CD14-positive monocyte (primary cell): ENCODE measurements around the gene FBXL4. TPM values are rescaled to one million over a fixed set of nuclear protein-coding genes. Genes with fewer than 3 reads are reported as not detected.

Experiments
- DNase-seq, 3 donors: peaks; one replicate each; pipeline ENCODE4 v3.0.0-alpha.2; 2011 to 2022
- H2AFZ ChIP-seq: 2 replicates; pipeline ENCODE4 v1.6.0; 2012; ENCODE audit warnings: mild to moderate bottlenecking, low read depth, low read length, inconsistent platforms; ENCODE audit not compliant: insufficient read depth, poor library complexity, severe bottlenecking
- H3K27ac ChIP-seq, 2 donors: 1 replicate in 1 of 2; 2 replicates in 1 of 2; pipeline ENCODE4 v1.5.1; 2012 to 2013; ENCODE audit warnings: low read length in 2 of 2, control low read depth in 1 of 2, inconsistent platforms in 1 of 2, low read depth in 1 of 2, mild to moderate bottlenecking in 1 of 2
- H3K27me3 ChIP-seq, 2 donors: one replicate each; pipeline versions ENCODE4 v1.6.0 to v1.6.1; 2011 to 2013; ENCODE audit warnings: low read length in 2 of 2; ENCODE audit not compliant: control insufficient read depth in 2 of 2, insufficient read depth in 2 of 2
- H3K36me3 ChIP-seq, 2 donors: replicated peaks in 1 of 2; 1 replicate in 1 of 2; 2 replicates in 1 of 2; pipeline versions ENCODE4 v1.5.1 to v1.6.1; 2012 to 2013; ENCODE audit warnings: low read length in 2 of 2, control low read depth in 1 of 2, inconsistent platforms in 1 of 2, mild to moderate bottlenecking in 1 of 2; ENCODE audit not compliant: insufficient read depth in 2 of 2, control insufficient read depth in 1 of 2
- H3K4me1 ChIP-seq, 2 donors: 1 replicate in 1 of 2; 2 replicates in 1 of 2; pipeline versions ENCODE4 v1.5.1 to v1.6.1; 2012 to 2013; ENCODE audit warnings: low read length in 2 of 2, control low read depth in 1 of 2, inconsistent platforms in 1 of 2, mild to moderate bottlenecking in 1 of 2, moderate library complexity in 1 of 2; ENCODE audit not compliant: insufficient read depth in 2 of 2, control insufficient read depth in 1 of 2
- H3K4me2 ChIP-seq: replicated peaks from 2 replicates; pipeline ENCODE3; 2012; ENCODE audit warnings: low read length, moderate library complexity, mild to moderate bottlenecking; ENCODE audit not compliant: poor library complexity, severe bottlenecking; ENCODE audit errors: extremely low read depth
- H3K4me3 ChIP-seq, 3 experiments: fragments of 200-600 bp in 1 of 3; sonication (generic) in 1 of 3; replicated peaks in 1 of 3; 1 replicate in 2 of 3; 2 replicates in 1 of 3; pipeline ENCODE4 v1.5.1; 2011 to 2013; ENCODE audit warnings: low read length in 3 of 3, mild to moderate bottlenecking in 3 of 3, control low read depth in 2 of 3, low read depth in 2 of 3, inconsistent platforms in 1 of 3, moderate library complexity in 1 of 3
- H3K79me2 ChIP-seq: 2 replicates; pipeline ENCODE4 v1.6.0; 2012; ENCODE audit warnings: mild to moderate bottlenecking, control low read depth, inconsistent platforms, low read length, moderate library complexity; ENCODE audit not compliant: insufficient read depth
- H3K9ac ChIP-seq: 2 replicates; pipeline ENCODE4 v1.6.0; 2017; ENCODE audit warnings: low read length, mild to moderate bottlenecking; ENCODE audit not compliant: insufficient read depth, poor library complexity, severe bottlenecking
- H3K9me3 ChIP-seq, 2 donors: replicated peaks in 1 of 2; 1 replicate in 1 of 2; 2 replicates in 1 of 2; pipeline versions ENCODE4 v1.5.1 to v1.6.1; 2012 to 2013; ENCODE audit warnings: low read length in 2 of 2, control low read depth in 1 of 2; ENCODE audit not compliant: control insufficient read depth in 1 of 2, insufficient read depth in 1 of 2
- H4K20me1 ChIP-seq: 2 replicates; pipeline ENCODE4 v1.6.0; 2012; ENCODE audit warnings: mild to moderate bottlenecking, low read length, control low read depth, moderate library complexity; ENCODE audit not compliant: insufficient read depth
- H3K27ac Mint-ChIP-seq, 7 donors: one replicate each; pipeline ENCODE4 v1.8.0; 2020; ENCODE audit warnings: mild to moderate bottlenecking in 7 of 7, mixed read lengths in 7 of 7, moderate library complexity in 6 of 7, inconsistent platforms in 2 of 7
- H3K27me3 Mint-ChIP-seq, 3 donors: one replicate each; pipeline ENCODE4 v1.8.0; 2021 to 2022; ENCODE audit warnings: low read depth in 3 of 3, mild to moderate bottlenecking in 3 of 3, mixed read lengths in 3 of 3, moderate library complexity in 3 of 3, inconsistent platforms in 1 of 3
- H3K36me3 Mint-ChIP-seq, 2 donors: one replicate each; pipeline ENCODE4 v1.8.0; 2020; ENCODE audit warnings: mixed read lengths in 2 of 2, inconsistent platforms in 1 of 2, mild to moderate bottlenecking in 1 of 2
- H3K4me1 Mint-ChIP-seq: one replicate; pipeline ENCODE4 v1.8.0; 2020; ENCODE audit warnings: mild to moderate bottlenecking, mixed read lengths
- H3K4me3 Mint-ChIP-seq, 2 donors: one replicate each; pipeline ENCODE4 v1.8.0; 2020; ENCODE audit warnings: mild to moderate bottlenecking in 2 of 2, mixed read lengths in 2 of 2, moderate library complexity in 1 of 2
- H3K9me3 Mint-ChIP-seq, 7 donors: one replicate each; pipeline ENCODE4 v1.8.0; 2020 to 2022; ENCODE audit warnings: mixed read lengths in 7 of 7, mild to moderate bottlenecking in 6 of 7, moderate library complexity in 6 of 7, inconsistent platforms in 2 of 7
- WGBS: methylation state at CpG from one replicate; pipeline ENCODE4 v1.1.5; 2013; ENCODE audit warnings: missing lambda C conversion rate; ENCODE audit not compliant: insufficient coverage; 5-methylcytosine and 5-hydroxymethylcytosine counted together
- intact Hi-C, 2 donors: fragments of 100-400 bp; cut with micrococcal nuclease; formaldehyde crosslinking; loops; one replicate each; pipeline versions ENCODE4 v1.15.0 to v1.15.1; 2023
- polyA plus RNA-seq, 3 donors: library from polyadenylated mRNA; depleted of rRNA in 1 of 3; unstranded in 2 of 3; stranded (reverse) in 1 of 3; fragments of 300-500 nt in 2 of 3; fragments of >200 nt in 1 of 3; fragmentation: Illumina TruSeq in 2 of 3; gene quantifications; 1 replicate in 2 of 3; 2 replicates in 1 of 3; pipeline ENCODE4 v1.2.3, GENCODE V29; 2012 to 2021
- TF ChIP-seq, protein P1 (sequence below): fragments of 200-600 bp; IDR thresholded peaks from one replicate; pipeline ENCODE4 v1.8.0; 2022; ENCODE audit warnings: antibody characterized with exemption, mild to moderate bottlenecking

The FBXL4 gene
- polyA plus RNA-seq, 3 donors: 5.7 to 10.9 (median 8.6) TPM

DNA sequence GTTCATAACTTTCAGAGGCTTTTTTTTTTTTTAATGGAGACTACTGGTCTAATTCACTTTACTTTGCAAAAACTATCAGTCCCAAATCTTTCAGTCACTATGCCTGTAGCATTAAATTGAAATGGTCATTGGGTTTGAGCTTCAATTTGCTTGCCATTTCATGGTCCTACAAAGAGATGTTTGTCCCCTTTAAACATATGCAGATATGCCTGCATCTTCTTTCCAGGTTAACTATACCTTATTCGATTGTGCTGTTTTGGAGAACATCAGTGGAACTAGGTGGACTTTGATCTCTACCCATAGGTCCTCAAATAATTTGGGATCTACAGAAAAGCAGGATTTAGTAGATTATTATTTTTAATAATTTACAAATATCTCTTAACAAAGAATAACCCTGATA is 108.8 kb downstream of the FBXL4 start:
- H3K9me3 Mint-ChIP-seq: peaks cover 0 to 27% (median 13%) of the 10 kb centered on the region in 7 donors

DNA sequence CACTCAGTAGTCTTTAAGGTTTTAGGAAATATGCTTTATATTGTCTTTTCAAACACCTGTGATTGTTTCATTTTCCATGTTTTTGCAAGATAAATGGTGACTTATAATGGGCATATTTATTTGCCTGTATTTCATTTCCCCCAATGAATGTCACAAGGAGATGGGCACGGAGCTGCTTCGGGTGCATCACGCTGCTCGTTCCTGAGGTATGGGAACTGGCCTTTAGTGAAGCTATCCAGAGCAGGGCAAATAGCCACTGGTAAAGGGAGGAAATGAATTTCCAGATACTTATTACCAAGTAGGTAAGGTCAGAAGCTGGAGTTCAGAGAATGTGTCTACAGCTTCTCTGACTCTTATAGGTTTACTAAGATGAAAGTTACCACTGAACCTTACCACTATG is 109.7 kb downstream of the FBXL4 start:
- Histone ChIP-seq H3K4me3 (no peak overlapping the region), H2AFZ (no peak overlapping the region), H3K9ac (no peak overlapping the region), H3K4me2 (no peak overlapping the region), H3K9me3 (peaks cover 4 to 38% of the 10 kb centered on the region in 2 donors), H3K4me1 (peaks cover 21 to 29% of the 10 kb centered on the region in 2 donors), H3K36me3 (no peaks in the 10 kb centered on the region), H3K79me2 (no peaks in the 10 kb centered on the region), H3K27ac (no peak overlapping the region), H3K27me3 (peaks cover 87 to 98% of the 10 kb centered on the region in 2 donors), H4K20me1 (no peaks in the 10 kb centered on the region)
- peaks cover 91 to 97% (median 93%) of the 10 kb centered on the region in 3 donors for H3K27me3 Mint-ChIP-seq
- intact Hi-C loops: loop anchor here in 1 of 2 donors (5.0 kb wide), 1 partner anchor 1336 kb away; no protein-coding TSS in a partner anchor
- peaks cover 0 to 28% (median 16%) of the 10 kb centered on the region in 7 donors for H3K9me3 Mint-ChIP-seq
- peak overlapping the region in 1 of 2 donors; percentile 61 for H3K4me3 Mint-ChIP-seq
- no peak overlapping the region for H3K27ac Mint-ChIP-seq
- TF ChIP-seq, protein P1, sequence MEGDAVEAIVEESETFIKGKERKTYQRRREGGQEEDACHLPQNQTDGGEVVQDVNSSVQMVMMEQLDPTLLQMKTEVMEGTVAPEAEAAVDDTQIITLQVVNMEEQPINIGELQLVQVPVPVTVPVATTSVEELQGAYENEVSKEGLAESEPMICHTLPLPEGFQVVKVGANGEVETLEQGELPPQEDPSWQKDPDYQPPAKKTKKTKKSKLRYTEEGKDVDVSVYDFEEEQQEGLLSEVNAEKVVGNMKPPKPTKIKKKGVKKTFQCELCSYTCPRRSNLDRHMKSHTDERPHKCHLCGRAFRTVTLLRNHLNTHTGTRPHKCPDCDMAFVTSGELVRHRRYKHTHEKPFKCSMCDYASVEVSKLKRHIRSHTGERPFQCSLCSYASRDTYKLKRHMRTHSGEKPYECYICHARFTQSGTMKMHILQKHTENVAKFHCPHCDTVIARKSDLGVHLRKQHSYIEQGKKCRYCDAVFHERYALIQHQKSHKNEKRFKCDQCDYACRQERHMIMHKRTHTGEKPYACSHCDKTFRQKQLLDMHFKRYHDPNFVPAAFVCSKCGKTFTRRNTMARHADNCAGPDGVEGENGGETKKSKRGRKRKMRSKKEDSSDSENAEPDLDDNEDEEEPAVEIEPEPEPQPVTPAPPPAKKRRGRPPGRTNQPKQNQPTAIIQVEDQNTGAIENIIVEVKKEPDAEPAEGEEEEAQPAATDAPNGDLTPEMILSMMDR: no peak
- no CpG with 5 or more reads among the region's 4 CpGs for WGBS
- DNase-seq: no peak
- H3K36me3 Mint-ChIP-seq: peaks cover 4 to 16% of the 10 kb centered on the region in 2 donors
- peaks cover 28% of the 10 kb centered on the region for H3K4me1 Mint-ChIP-seq

More for the DNA sequence above, 108.8 kb downstream of the FBXL4 start:
- no peak overlapping the region for H3K27ac ChIP-seq
- peaks cover 3 to 11% of the 10 kb centered on the region in 2 donors for H3K36me3 Mint-ChIP-seq
- H3K27ac Mint-ChIP-seq: no peak overlapping the region
- no peak overlapping the region for H3K4me3 ChIP-seq
- H3K79me2 ChIP-seq: no peaks in the 10 kb centered on the region
- H3K9ac ChIP-seq: no peak overlapping the region
- H3K4me3 Mint-ChIP-seq: peak overlapping the region in 1 of 2 donors; percentile 42
- intact Hi-C loops: loop anchor here in 1 of 2 donors (5.0 kb wide), 1 partner anchor 1337 kb away; no protein-coding TSS in a partner anchor
- H3K36me3 ChIP-seq: no peaks in the 10 kb centered on the region
- H3K4me1 ChIP-seq: peaks cover 12 to 20% of the 10 kb centered on the region in 2 donors
- no CpG with 5 or more reads among the region's 1 CpG for WGBS
- no peak for DNase-seq
- no peaks in the 10 kb centered on the region for H4K20me1 ChIP-seq
- H3K9me3 ChIP-seq: peaks cover 4 to 36% of the 10 kb centered on the region in 2 donors
- TF ChIP-seq, protein P1: no peak
- H3K4me1 Mint-ChIP-seq: peaks cover 19% of the 10 kb centered on the region
- H3K27me3 Mint-ChIP-seq: peaks cover 91 to 97% (median 93%) of the 10 kb centered on the region in 3 donors
- no peak overlapping the region for H2AFZ ChIP-seq
- no peak overlapping the region for H3K4me2 ChIP-seq
- H3K27me3 ChIP-seq: peaks cover 87 to 97% of the 10 kb centered on the region in 2 donors
